Caki2 (cell line): Measurements from ENCODE around the gene VPS16. TPM values are rescaled to one million over a fixed set of nuclear protein-coding genes. Genes with fewer than 3 reads are reported as not detected.

Experiments
- DNase-seq: peaks from one replicate; pipeline ENCODE4 v3.0.0-alpha.2; 2015; ENCODE audit warnings: low read depth
- in situ Hi-C: cut with HindIII; loops from 2 replicates; pipeline ENCODE4 v1.10.0; 2016; ENCODE audit warnings: low sequenced_read_pairs, low pct_unique_long_range_greater_than_20kb, mixed read lengths
- total RNA-seq: library from RNA; depleted of rRNA; stranded (reverse); fragments of >200 nt; shearing (Covaris generic); gene quantifications from 2 replicates; pipeline ENCODE4 v1.2.3, GENCODE V29; 2014; ENCODE audit warnings: low replicate concordance

The VPS16 gene
- total RNA-seq, 1 experiment from 2014 or later = 50.6 TPM

GRCh38 chr20:2851086-2851485, 10.5 kb downstream of the VPS16 start:
- in situ Hi-C loops = no loop called here
- no peak for DNase-seq

DNA sequence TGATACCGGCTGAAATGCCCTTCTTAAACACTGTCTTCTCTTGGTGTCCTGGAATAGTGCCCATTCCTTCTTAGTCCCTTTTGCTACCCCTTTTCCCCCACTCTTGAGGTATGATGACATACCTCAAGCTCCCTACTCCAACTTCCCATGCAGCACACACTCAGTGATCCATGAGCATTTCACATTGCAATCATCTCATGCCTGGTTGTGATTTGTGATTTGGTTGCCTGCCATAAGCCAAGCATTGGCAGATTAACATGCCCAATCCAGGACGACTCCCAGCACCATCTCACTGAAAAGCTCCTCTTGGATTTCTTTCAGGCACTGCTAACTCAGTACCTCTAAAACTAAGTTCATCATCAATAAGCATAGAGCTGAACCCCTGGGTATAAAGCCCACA, 18.0 kb downstream of the VPS16 start:
- DNase-seq = no peak
- in situ Hi-C loops = no loop called here

DNA sequence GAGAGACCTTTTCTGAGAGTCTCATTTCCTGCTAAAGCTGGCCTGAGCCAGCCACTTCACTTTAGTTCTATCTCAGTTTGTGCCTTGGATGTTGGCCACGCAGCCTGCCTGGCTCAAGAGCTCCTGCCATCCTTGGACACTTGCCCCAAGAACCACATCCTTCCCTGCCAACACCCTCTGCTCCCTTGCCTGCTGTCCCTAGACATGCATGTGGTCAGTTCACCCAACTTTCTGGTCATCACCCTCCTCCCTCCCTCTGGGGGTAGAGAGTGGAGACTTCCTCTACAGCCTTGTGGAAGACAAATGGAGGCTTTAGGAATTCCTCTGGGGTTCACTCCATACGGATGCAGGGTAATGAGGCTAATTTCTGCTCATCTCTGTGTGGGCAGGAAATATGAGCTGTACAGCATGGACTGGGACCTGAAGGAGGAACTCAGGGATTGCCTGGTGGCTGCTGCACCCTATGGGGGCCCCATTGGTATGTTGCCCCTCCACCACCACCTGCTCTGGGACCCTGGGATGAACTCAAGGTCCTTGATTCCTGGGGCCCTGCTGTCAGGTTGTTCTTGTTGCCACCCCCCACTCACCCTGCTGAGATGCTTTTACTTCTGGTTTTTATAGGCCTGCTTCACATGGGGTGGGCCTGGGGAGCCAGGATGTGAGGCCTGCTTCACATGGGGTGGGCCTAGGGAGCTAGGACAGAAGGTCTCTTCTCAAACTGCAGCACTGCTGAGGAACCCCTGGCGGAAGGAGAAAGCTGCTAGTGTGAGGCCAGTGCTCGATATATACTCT, 19.0 kb downstream of the VPS16 start:
- in situ Hi-C loops = no loop called here
- DNase-seq = no peak

DNA sequence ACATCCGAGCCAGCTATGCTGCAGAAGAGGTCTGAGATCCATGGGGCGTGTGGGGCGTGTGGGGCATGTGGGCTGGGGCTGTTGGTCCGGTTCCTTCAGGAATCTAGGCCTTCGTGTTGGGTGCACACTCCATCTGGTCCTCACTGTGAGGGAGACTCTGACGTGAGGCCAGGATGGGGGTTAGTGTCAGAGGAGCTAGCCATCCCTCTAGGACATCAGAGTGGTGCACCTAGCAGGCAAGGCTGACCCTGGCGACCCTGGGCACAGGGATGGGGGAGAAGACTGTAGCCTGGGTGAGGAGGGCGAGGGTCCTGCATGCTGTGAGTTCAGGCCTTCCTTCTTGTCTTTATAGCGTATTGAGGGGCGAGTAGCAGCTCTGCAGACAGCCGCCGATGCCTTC, 24.1 kb downstream of the VPS16 start:
- in situ Hi-C loops = no loop called here
- no peak for DNase-seq

- in situ Hi-C loops = no loop called here
- DNase-seq = no peak
These were observed 24.6 kb downstream of the VPS16 start for GRCh38 chr20:2865101-2865500.

DNA sequence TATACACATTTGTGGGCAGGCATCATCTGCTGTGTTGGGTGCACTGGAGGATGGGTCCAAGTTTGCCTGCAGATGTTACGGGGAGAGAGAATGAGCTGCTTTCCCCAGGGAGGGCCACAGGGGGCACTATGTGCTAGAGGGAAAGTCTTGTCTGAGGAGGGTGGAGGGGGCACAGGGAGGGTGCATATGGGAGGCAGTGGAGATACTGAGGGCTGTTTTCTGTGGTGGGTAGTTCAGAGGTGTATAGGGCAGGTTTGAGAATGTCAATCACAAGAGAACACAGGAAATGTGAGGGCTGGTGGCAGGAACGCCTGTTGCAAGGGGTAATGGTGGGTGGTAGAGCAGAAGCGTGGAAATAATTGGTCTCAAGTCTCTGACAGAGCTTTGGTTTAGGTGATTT, 25.1 kb downstream of the VPS16 start:
- in situ Hi-C loops = no loop called here
- no peak for DNase-seq

- in situ Hi-C loops = no loop called here
- DNase-seq = no peak
These were observed 25.7 kb downstream of the VPS16 start for GRCh38 chr20:2866236-2866635.

DNA sequence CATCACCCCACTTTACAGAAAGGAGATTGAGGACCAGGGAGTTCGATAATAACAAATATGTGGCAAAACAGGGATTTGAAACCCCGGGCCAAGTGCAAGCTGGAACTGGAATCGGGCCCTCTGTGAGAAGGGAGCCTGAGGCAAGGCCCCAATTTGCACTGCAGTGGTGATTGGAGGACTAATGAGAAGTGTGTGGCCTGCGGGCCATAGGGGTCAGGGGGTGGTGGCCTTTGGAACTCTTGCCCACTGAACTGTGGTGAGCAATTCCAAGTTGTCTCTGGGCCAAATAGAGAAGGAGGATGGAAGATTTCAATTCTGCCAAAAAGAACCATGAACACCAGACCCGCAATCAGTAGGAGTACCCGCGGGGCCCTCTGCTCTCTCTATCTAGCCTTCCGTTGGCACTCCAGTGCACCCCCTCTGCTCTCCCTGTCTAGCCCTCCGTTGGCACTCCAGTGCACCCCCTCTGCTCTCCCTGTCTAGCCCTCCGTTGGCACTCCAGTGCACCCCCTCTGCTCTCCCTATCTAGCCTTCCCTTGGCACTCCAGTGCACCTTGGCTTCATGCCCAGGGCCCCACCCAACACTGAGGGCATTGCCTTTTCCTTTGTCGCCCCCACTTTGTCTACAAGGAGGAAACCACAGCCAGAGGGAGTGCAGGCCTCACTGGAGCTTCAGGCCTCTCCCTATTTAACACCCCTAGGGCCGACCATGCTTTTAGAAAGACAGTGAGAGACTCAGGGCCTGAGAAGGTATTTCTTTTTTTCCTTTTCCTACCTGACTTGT, 26.7 kb downstream of the VPS16 start:
- no peak for DNase-seq
- in situ Hi-C loops = no loop called here

GRCh38 chr20:2869381-2869780, 28.8 kb downstream of the VPS16 start:
- no peak for DNase-seq
- in situ Hi-C loops = no loop called here

DNA sequence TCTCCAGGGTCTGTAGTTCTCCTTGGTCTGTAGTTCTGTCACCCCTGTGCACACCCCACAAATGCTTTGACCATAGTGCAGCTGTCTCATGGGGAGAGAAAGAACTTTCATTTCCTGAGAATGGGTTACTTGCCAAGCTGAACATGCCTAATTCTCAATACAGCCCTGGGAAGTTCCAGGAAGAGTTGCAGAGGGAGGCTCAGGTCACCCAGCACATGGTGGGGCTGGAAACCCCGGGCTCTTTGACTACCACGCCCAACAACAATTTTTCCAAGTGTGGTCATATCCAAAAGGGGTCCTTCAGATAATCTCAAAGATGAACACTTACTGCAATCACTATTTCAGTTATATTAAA, 30.5 kb downstream of the VPS16 start:
- no peak for DNase-seq
- in situ Hi-C loops = no loop called here

DNA sequence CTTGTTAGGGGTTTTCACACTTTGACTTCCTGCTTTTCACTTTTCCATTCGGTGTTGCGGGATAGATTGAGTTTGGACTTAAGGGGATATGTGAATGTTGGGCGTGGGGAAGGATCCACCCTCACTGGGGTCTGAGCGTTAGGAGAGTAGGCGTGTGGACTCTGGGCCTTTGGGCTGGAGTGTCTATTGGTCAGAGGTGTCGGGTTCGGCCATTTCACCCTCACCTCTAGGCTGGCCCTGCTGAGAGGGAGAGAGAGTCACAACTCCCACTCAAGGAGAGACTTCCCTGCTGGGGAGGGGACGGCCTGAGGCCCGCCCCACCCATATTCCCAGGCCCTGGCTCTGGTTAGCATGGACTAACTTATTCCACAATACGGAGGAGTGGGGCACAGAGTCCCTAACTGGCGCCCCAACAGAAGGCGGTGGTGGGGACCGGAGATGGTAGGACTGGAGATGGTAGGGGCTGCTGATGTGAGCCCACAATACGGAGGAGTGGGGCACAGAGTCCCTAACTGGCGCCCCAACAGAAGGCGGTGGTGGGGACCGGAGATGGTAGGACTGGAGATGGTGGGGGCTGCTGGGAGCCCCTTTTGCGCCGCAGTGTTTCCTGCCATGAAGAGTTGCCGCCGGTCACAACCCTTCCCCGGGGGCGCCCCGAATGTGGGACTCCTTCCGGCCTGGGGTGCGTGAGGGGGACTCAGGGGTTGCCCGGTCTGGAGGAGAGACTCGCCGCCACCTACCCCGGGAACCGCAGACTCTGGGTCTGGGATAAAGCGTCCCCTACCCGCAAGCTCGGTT, 31.3 kb downstream of the VPS16 start:
- no peak for DNase-seq
- in situ Hi-C loops = no loop called here

DNA sequence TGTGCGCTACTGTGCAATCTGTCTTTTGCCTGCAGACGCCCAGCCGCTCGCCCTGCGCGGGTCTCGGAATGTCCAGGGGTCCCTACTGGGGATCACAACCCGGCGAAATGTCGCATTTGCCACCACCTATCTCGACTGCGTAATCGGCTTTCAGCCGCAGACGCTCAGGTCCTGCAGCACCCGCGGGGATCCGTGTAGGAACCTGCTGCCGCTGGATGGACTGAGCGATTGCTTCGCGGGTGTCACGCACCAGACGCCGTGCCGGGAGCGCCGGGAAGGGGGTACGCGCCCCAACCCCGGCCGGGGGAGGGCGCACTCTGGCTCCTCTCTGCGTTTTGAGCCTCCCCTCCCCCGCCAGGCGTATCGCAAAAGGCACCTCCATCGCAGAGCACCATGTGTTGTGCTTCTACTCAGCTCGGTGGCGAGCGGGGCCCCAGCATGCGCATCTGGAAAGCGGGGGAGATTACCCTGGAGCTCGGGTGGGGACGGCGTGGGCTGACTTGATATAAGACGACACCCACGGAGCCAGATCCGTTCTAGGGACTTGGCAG, 32.0 kb downstream of the VPS16 start:
- DNase-seq = peak; percentile 40
- in situ Hi-C loops = no loop called here

DNA sequence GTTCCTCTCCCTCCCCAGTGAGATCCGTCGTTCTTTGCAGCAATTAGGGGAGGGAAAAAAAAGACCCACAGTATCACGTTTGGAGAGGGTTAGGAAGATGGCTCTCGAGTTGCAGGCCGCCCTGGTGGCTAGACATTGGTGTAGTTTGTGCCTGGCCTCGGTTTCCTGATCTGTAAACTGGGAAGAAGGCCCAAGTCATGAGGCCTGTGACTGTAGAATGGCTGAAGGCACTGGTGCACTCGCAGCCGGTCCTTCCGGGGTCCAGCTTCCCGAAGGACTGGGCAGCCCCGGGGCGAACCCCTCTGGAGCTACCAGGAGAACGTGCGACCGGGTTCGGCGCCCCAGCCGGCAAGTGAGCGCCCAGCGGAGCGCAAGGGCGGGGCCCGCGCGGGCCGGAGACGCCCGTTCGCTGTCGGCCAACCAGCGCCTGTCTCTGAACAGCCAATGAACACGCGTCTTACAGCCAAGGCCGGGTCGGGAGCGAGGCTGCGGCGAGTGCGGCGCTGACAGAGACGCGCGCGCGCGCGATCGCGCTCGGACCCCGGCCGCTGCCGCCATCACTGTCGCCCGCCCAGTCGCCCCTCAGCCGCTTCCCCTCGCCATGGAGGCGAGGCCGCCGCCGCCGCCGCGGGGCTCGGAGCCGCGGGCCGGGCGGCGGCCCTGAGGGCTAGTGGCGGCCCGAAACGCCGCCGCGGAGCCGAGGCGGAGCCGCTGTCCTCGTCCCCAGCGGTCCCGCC, 32.6 kb downstream of the VPS16 start, which contains the start of gene PTPRA:
Gene PTPRA (plus strand): TSS at position 472 of the 737 bp plus-strand sequence. CDS start 90,797 bp downstream, outside the sequence.
- in situ Hi-C loops = no loop called here
- peak; percentile 80 for DNase-seq

DNA sequence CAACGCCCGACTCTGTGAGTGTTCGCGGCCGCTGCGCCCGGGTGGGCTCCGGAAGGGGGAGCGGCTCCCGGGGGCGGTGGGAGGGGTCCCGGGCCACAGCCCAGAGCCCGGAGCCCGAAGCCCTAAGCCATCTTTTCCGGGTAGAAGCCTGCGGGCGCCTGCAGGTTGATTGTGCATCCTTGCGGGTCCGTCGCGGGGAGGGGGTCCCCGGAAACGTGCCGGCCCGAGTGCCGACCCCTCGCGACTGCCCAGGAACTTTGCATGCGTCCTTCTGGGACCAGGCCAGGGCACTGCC, 33.1 kb downstream of the VPS16 start:
- DNase-seq = peak; percentile 13
- in situ Hi-C loops = no loop called here

GRCh38 chr20:2874456-2874855, 33.9 kb downstream of the VPS16 start:
- in situ Hi-C loops = no loop called here
- DNase-seq = no peak

- in situ Hi-C loops = no loop called here
- DNase-seq = no peak
These were observed 35.2 kb downstream of the VPS16 start for GRCh38 chr20:2875690-2876203.

GRCh38 chr20:2878515-2878914, 38.0 kb downstream of the VPS16 start:
- DNase-seq = no peak
- in situ Hi-C loops = no loop called here

DNA sequence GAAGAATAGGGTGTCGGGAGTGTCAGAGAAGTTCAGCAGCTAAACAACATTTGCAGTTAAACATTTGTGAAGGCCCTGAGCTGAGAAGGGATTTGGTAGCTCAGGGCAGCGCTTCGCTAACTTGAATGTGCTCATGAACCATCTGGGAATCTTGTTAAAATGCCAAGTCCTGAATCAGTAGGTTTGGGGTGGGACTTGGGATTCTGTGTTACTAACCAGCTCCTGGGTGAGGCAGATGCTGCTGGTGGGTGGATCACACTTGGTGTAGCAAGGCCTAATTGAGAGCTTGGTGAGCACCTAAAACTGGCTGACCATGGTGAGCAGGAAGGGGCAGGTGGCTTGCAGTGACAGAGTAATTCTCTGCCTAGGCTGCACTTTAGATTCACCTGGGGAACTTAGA, 38.6 kb downstream of the VPS16 start:
- DNase-seq = no peak
- in situ Hi-C loops = no loop called here
